Cortex of kidney (tissue), 1 donor: Measurements from ENCODE around the gene RAD51B.

Experiments used
- DNase-seq: peaks from one replicate; lab custom pipeline; 2025; lab: John Stamatoyannopoulos, UW

RAD51B gene

DNA sequence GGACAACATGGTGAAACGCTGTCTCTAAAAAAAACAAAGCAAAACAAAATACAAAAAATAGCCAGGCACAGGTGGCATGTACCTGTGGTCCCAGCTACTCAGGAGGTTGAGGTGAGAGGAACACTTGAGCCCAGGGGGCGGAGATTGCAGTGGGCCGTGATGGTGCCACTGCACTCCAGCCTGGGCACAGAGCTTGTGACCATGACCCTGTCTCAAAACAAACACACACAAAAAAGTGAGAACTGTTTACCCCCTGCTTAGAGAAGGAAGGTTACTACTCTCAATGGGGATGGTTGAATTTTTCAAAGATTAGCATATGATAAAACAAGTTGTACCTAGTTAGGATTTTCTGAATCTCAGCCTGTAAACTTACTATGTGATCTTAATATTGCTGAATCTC is 905.3 kb downstream of the RAD51B start:
- no peak for DNase-seq

DNA sequence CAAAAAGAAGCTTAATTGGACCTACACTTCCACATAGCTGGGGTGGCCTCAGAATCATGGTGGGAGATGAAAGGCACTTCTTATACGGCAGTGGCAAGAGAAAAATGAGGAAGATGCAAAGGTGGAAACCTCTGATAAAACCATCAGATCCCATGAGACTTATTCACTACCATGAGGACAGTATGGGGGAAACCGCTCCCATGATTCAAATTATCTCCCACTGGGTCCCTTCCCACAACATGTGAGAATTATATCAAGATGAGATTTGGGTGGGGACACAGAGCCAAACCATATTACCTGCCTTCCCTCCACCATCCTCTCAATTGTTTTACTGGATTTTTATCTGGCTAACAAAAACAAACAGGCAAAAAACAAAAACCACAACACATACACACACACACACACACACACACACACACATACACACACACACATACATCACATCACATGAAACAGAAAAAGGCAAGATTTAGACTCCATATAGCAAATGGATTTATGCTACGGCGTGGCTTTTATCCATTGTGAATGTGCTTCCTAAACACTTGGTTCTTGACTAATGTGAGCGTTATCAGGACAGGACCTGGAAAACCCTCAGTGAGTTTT is 906.6 kb downstream of the RAD51B start:
- no peak for DNase-seq

DNA sequence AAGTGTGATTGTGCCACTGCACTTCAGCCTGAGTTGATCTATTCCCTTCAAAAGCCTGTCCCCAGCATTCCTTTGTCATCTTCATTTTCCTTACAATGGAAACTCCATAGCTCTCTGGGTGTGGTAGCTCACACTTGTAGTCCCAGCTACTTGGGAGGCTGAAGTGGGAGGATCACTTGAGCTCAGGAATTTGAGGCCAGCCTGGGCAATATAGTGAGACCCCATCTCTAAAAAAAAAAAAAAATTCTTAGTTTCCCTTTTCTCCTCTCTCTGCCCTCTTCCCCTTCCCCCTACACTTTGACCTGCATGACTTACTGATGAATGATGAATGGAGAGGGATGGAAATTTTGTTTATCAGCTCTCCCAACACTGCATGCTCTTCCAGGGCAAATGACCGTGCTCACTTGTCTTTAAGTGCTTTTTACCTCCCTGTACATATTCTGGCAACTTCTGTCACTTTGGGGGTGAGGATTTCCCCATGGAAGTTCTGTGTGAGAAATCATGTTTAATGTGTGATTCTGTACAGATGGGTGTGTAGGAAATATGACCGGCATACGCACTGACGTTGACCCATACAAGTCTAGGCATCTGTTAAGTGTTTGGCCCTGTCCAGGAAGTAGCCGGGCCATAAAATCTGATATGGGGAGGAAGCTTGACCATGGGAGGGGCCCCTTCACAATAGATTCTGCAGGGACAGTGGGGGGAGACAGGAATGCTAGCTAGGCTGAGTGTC is 907.9 kb downstream of the RAD51B start:
- DNase-seq = no peak

DNA sequence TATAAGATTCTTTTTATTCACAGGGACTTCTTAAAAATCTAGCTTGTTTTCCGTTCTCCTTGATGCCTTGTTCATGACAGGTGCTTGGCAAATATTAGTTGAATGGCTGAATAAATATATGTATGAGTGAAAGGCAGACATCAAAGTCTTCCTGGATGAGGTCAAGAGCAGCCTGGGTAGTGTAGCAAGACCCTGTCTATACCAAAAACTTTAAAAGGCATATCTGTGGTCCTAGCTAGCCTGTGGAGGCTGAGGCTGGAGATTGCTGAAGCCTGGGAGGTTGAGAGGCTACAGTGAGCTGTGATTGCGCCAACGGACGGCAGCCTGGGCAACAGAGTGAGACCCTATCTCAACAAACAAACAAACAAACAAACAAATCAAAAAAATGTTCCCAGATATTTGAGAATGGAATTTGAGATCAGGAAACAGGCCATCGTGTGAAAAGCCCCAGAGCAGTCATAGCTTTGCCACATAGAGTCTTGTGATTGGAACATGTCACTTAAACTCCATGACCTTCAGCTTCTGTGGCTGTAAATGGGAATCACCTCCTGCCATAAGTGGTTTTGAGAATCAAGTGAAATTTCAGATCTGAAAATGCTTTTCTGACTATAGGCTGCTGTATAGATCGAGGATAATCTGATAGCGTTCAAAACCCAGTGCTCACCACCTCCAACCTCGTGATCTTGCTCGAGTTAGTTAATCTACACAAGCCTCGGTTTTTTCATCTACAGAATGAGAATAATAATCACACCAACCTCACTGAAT is 908.9 kb downstream of the RAD51B start:
- DNase-seq = no peak

DNA sequence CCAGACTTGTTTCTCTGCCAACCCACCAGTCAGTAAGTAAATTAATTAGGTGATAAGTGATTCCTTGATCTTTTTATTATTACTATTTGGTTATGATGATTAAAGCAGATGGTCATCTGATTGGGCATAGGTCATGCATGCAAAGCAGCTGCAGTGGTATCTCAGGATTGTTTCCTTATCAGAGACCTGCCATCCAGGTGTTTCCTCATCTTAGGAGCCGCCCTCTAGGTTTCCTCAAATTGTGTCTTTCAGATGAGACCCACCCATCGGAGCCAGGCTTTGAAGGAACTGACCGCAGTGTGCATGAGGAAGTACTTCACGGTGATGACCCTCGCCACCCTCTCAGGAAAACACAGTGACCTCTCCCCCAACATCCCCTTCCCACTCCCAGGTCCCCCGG is 910.0 kb downstream of the RAD51B start:
- DNase-seq = no peak

DNA sequence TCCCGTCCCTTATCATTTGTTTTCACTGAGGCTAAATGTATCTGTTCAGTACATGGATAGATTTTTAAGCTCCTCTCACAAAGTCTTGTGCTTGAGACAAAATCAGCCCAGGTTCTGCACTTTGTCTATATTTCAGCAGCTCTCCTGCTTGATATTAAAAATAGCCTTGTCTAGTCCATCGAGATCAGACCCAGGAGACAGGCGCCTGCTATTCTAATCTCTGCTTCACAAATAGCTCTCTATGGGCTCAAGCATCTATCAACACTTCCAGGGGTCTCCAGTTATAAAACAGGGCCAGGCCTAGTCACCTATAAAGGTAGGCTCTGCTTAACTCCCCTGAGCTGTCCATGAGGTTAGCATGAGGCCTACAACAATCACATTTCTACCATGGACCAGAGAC is 910.8 kb downstream of the RAD51B start:
- DNase-seq = no peak

DNA sequence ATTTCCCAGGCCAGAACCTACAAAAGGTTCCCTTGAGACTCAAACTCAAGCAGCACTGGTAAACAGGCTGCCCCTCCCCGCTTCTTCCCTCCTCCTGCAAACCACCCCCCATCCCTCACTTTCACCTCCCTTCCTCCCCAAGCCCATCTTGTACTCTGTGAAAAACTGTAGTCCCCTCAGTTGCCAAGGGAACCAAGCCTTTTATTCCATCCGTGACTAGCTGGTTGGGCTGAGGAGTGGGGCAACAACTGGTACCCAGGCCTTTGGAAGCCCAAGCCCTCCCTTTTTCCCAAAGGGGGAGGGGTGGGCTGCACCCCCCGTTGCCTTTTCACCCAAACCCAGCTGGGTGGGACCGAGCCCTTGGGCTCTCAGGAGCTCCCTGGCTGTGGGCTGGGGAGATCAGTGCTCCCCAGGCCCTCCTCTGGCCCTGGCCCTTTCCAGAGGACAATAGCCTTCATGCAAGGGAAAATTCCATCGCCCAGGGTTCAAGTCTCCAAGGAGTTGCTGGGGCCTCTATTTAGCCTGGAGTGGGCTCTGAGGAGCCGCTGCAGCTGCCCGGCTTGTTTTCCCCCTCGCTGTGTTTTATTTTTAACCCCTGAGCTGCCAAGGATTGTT is 911.3 kb downstream of the RAD51B start:
- DNase-seq = no peak

DNA sequence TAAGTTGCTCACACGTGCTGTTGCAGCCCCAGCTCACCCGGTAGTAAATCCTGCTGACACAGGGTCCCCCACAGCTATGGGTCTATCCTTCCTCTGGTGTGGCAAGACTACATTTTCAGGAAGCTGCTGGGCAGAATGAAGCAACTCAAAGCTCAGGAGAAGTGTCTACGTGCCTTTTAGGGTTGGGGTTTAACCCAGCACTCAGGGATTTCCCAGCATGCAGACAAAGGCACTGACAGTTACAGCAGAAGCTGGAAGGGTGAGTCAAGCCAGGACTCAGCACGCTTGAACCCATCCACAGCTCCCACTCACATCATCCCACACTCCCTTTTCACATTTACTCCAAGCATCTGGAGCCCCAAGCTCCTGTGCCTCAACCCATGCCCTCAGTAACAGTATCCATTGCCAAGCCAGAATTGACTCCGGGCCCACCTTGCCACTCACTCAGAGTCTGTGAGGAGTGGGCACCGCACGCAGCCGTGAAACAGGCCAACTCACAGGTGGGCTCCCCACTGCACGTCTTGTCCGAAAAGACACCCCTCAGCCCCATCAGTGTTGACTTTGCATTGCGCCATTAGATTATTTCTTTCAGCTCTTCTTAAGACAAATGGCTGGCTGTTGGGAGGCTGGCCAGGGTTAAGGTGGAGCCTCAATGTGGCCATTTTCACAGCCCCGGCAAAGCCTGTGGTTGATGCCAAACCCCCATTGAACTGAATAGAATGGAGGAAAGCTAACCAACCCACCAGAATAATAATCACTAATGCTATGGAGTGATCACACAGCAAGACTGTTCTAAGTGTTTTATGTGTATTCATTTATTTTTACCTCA is 913.7 kb downstream of the RAD51B start:
- DNase-seq = no peak

DNA sequence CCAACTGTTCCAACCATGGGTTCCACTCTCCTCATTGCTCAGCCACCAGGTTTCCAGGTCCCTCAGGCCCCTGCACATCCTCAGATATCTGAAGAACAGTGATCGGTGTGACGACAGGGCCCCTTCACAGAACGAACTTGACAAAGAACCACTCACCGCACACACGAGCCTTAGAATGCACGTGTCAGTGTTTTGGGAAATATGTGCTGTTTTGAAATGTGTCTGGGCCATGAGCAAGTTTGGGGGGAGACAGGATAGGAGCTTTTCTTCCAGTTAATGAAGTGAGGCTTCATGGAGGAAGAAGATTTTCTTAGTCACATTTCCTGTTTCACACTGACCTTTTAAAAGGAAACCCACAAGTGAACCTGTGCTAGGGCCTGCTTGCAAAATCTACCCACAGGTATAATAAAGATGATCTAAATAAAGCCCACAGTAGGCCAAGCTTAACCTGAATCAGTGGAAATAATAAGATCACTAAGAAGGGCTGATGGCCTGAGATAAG is 914.7 kb downstream of the RAD51B start:
- no peak for DNase-seq

DNA sequence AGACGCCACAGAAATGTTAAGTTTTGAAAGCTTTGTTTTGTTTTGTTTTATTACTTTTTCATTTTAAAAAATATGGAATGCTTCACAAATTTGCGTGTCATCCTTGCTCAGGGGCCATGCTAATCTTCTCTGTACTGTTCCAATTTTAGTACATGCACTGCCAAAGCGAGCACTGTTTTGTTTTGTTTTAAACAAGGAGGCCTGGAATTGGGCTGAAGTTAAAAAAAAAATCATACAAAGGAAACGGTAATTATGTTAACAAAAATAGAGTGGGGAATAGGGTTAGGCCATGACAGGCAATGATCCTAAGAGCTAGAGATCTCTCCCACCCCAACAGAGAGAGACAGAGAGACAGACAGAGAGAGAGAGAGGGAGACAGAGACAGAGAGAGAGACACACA is 916.3 kb downstream of the RAD51B start:
- DNase-seq = no peak

DNA sequence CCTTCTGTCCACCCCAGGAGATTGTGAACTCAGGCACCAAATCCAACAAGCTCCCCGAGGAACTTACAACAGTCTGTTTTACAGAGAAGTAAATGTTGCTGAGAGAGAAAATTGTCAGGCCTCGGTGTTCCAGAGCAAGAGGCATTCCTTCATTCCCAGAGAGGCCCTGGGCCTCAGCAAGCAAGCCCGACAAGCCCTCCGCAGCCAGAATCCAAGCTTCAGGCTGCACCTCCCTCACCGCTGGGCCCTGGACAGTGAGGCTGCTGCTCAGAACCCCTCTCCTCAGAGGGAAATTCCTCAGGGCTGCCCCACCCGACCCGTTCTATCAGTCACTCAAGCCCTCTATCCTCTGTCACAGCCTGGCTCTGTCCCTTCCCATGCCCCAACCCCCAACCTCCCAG is 916.9 kb downstream of the RAD51B start:
- DNase-seq = no peak

DNA sequence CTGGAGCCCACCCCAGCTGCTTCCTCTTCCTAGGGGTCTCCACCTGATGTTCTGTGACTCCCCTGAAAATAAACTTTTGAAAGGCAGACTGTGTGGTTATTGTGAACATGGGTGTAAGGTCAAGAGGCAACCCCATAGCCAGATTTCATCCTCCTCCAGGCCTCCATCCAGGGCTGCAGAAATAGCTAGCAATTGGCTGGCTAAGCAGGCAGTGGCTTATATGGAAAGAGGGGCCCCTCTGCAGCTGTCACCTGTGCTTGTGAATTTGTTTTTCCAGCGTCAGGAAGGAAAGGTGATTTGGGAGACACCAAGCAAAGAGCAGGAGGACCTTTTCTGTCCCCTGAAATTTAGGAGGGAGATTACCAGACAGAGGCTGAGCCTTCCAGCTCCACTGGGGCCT is 917.5 kb downstream of the RAD51B start:
- no peak for DNase-seq

DNA sequence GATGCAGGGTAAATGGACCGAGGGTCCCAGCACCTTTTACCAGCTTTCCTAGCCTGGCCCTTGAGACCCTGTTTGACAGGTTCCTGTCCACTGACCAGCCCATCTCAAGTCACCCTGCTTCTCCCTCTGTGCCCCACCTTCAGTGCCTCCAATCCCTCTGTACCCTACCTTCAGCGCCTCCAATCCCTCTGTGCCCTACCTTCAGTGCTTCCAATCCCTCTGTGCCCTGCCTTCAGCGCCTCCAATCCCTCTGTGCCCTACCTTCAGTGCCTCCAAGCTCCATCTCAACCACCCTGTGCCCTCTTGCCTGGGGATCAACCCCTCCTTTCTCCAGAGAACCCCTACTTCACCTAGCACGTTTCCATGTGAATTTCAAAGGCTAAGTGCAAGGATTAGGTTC is 919.0 kb downstream of the RAD51B start:
- DNase-seq = no peak

DNA sequence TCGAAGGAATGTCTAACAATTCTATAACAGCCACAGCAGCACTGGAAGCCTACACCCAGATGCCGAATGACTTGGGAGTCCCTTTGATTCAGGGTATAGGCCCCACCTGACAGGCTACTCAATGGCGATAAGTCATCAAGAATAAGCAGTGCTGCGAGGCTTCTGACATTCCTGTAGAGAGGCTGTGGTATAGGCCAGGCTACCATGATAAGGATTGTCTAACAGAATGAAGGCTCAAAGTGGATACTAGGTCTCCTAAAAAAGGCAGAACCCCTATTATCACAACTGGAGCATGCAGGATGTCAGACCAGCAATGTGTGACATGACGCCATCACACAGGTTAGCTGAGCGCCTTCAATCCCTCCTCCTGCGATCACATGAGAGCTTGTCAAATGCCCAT is 920.1 kb downstream of the RAD51B start:
- no peak for DNase-seq

DNA sequence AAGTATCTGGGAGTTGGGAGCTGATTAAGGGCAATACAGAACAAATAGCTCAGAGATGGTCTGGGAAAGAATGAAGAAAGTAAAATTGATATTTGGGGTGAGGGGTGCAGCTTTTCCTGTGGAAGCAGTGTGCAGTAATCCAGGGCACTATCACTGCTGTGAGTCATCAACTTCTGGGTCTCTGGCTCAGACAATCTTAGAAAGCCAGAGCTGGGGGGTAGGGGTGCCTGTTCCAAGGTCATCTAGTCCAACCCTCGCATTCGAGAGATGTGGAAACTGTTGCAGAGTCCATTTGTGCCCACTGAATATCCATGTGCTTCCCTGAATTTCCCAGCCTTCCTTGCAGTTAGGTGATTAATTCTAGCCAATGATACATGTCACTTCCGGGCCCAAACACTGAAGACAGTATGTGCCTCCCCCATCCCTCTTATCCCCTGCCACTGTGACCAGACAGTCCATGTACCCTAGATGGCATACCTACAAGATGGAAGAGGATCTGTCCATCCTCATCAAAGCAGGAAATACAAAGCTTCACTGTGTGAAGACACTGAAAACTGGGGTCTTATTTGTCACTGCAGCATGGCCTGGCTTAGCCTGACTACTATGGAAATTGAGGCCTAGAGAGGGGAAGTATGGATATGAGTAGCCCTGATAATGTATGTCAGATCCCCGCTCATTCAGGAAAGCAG is 921.4 kb downstream of the RAD51B start:
- no peak for DNase-seq

DNA sequence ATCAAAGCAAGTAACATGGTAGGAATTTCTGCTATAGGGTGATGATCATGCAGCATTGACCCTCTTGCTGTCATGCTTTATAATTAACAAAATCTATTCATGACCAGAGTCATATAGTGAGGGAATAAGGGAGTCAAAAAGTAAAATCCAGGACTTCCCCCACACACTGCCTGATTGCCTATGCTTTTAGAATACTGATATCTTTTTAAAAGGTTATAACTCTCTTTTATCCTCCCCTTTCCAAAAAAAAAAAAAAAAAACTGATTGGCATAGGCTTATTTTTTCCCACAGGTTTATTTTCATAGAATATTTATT is 921.9 kb downstream of the RAD51B start:
- no peak for DNase-seq

DNA sequence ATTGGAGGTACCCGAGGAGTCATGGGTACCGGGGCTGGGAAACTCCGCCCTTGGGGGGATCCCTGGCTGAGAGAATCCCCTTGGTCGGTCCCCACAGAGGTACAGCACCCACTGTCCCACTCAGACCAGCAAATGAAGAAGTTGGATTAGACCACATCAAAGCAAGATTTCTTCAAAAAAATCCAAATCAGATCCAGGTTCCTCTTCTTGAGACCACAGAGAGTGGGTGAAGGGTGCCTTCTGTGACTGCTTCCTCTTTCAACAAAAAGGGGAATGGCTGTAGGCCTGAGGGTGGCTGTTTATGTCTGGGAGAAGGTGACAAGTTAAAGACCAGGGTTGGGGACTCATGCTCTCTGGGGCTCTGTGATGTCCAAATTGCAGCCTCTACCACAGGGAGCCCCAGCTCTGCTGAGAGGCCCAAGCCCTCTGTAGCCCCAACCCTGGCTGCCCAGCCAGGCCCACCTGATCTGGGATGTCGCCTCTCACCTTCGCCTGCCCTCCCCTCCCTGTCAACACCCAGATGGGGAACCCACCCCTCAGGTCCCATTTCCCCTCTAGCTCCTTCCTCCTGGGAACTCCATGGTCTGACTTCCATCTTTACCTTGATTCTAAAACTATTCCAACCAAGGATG is 922.4 kb downstream of the RAD51B start:
- DNase-seq = no peak

DNA sequence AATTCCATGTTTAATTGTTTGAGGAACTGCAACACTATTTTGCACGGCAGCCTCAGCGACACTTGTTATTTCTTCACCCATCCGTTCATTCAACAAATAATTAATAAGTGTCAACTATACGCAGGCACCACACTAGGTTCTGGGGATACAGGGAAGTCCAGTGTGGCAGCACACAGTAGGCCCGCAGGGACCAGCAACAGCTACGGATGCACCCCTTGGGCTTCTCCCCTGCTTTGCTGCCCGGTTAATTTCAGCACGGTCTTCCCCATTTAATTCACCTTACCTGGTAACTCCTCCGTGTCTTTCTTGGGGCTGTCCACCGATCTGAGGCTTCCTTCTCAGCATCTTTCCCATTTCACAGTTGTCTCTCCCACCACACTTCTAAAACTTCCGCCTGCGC is 925.0 kb downstream of the RAD51B start:
- DNase-seq = no peak

DNA sequence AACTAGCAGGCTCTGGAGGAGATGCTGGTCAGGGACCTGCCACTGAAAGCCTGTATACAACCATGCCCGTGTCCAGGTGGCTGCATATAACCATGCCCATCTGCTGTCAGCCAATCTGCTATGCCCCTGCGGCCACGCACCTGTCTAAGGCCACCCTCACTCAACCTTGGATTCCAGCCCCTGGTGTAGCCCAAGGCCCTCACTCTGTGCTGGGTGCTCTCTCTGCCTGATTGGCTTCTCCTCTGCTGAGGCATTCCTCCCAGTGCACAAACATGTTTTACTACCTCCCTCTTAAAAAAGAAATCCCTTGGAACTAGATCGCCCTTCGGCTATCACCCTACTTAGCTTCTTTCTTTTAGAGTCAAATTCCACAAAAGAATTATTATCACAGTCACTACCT is 927.8 kb downstream of the RAD51B start:
- no peak for DNase-seq

DNA sequence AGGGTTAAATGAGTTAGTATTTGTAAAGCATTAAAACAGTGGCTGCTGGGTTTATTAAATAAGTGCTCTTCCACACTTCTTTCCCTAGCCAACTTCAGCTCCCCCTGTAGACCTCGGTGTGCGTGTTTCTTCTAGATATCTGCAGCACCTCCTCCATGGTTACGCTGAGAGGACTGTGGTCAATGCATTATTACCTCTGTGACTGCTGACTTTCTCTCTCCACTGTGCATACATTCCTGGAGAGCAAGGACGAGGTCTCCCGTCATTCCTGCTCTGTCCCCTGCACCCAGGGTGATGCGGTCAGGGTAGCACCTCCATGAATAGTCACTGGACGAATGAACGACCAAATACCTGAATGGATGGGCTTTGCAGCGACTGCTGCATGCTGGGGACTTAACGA is 928.7 kb downstream of the RAD51B start:
- DNase-seq = no peak

DNA sequence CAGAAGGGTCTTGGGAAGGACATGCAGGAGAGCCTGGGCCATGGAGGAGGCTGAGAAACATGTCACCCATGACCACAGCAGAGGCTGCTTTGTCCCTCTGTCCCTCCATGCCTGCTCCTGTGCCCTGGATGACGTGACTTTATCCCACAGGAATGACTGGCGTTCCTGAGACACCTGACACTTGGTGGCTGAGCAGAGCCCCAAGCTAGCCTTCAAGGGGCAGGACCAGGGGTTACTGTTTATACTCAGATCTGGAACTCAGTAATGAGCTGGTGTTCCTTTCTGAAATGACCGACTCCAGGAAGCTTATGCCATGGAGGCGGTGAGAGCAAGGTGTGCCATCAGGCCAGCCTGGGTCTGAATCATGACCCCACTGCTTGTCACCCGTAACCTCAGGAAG is 929.1 kb downstream of the RAD51B start:
- DNase-seq = no peak
